GM23338 (cell line): ENCODE results near the gene UBALD1. TPM values are rescaled to one million over a fixed set of nuclear protein-coding genes. Genes with fewer than 3 reads are reported as not detected.

Source experiments
- CREB1 ChIP-seq: fragments of 250-450 bp; sonication (Bioruptor Pico); IDR thresholded peaks from 2 replicates; pipeline ENCODE4 v1.5.0; 2020; ENCODE audit warnings: low read depth, mild to moderate bottlenecking, moderate library complexity
- CTCF ChIP-seq, 2 experiments: fragments of 200-600 bp in 1 of 2; sonication (generic) in 1 of 2; conservative IDR thresholded peaks; 2 replicates each; pipeline versions ENCODE4 v1.5.1 to v1.6.1; 2016 to 2017; ENCODE audit warnings: antibody characterized with exemption in 2 of 2, low read depth in 2 of 2, mild to moderate bottlenecking in 2 of 2, moderate library complexity in 1 of 2
- ETS1 ChIP-seq: IDR thresholded peaks from 2 replicates; pipeline ENCODE4 v1.6.1; 2016; ENCODE audit warnings: antibody characterized with exemption
- EZH2 ChIP-seq: fragments of 200-600 bp; sonication (generic); IDR thresholded peaks from one replicate; pipeline ENCODE4 v1.8.0; 2017; ENCODE audit warnings: antibody characterized with exemption, mild to moderate bottlenecking, low read depth; ENCODE audit not compliant: unreplicated experiment
- NANOG ChIP-seq: IDR thresholded peaks from 2 replicates; pipeline ENCODE4 v1.6.1; 2016; ENCODE audit warnings: antibody characterized with exemption, borderline replicate concordance
- STAT1 ChIP-seq: IDR thresholded peaks from one replicate; pipeline ENCODE4 v1.6.1; 2016; ENCODE audit warnings: antibody characterized with exemption; ENCODE audit not compliant: unreplicated experiment
- ZNF462 ChIP-seq: fragments of 250-450 bp; sonication (Bioruptor Pico); IDR thresholded peaks from 2 replicates; pipeline ENCODE4 v1.5.0; 2020; ENCODE audit warnings: mild to moderate bottlenecking, moderate library complexity
- polyA plus RNA-seq: library from polyadenylated mRNA; unstranded; fragments of >200 nt; fragmentation: Nextera tagmentation; extraction: Ambion mirVana; gene quantifications from 2 replicates; pipeline ENCODE4 v1.2.1, GENCODE V29; 2016
- total RNA-seq: library from RNA; depleted of rRNA; stranded (reverse); fragments of >200 nt; shearing (Covaris generic); gene quantifications from 2 replicates; pipeline ENCODE4 v1.2.3, GENCODE V29; 2014

The UBALD1 gene
- total and polyA plus RNA-seq, 2 experiments from 2014 or later = 20.7 to 32.8 TPM

- TF ChIP-seq ZNF462 (CRISPR knock-in tag) (no peak), EZH2 (no peak), STAT1 (no peak), ETS1 (no peak), CREB1 (CRISPR knock-in tag) (no peak), NANOG (no peak), CTCF (conservative IDR thresholded peaks at IDR 0.05; ENCODE audit: low read depth in 2 of 2) (no peak)
These were observed 25.3 kb upstream of the UBALD1 start (continued) for GRCh38 chr16:4639899-4640509.
